Lung (tissue), 16 donors: ENCODE data around the gene PSMA7. TPM values are rescaled to one million over a fixed set of nuclear protein-coding genes. Genes with fewer than 3 reads are reported as not detected.

ENCODE experiments used
- ATAC-seq: fragments of 200-7000 bp; cut with Tn5 transposase; one replicate; pipeline ENCODE4 v1.9.1; 2020; ENCODE audit warnings: moderate number of reproducible peaks; ENCODE audit not compliant: insufficient read depth, low FRiP score
- DNase-seq, 3 donors: peaks; one replicate each; pipeline ENCODE4 v3.0.0-alpha.2; 2013 to 2017
- H3K27ac ChIP-seq, 2 donors: one replicate each; pipeline ENCODE4 v1.5.1; 2013; ENCODE audit warnings: mild to moderate bottlenecking in 2 of 2, moderate library complexity in 2 of 2, control low read depth in 1 of 2, inconsistent platforms in 1 of 2, low read depth in 1 of 2, low read length in 1 of 2
- H3K27me3 ChIP-seq, 3 donors: one replicate each; pipeline ENCODE4 v1.5.1; 2013; ENCODE audit warnings: low read length in 2 of 3; ENCODE audit not compliant: control insufficient read depth in 3 of 3, insufficient read depth in 3 of 3
- H3K36me3 ChIP-seq, 4 donors: one replicate each; pipeline ENCODE4 v1.5.1; 2013; ENCODE audit warnings: low read length in 4 of 4, mild to moderate bottlenecking in 1 of 4, moderate library complexity in 1 of 4; ENCODE audit not compliant: control insufficient read depth in 4 of 4, insufficient read depth in 4 of 4
- H3K4me1 ChIP-seq, 5 donors: one replicate each; pipeline ENCODE4 v1.5.1; 2013; ENCODE audit warnings: low read length in 5 of 5, mild to moderate bottlenecking in 2 of 5, moderate library complexity in 1 of 5; ENCODE audit not compliant: control insufficient read depth in 5 of 5, insufficient read depth in 5 of 5
- H3K4me3 ChIP-seq: one replicate; pipeline ENCODE4 v1.5.1; 2013; ENCODE audit warnings: mild to moderate bottlenecking, control low read depth, moderate library complexity
- H3K9ac ChIP-seq, 2 donors: one replicate each; pipeline ENCODE4 v1.5.1; 2013; ENCODE audit warnings: low read length in 2 of 2, control low read depth in 1 of 2; ENCODE audit not compliant: insufficient read depth in 1 of 2
- H3K9me3 ChIP-seq, 4 donors: one replicate each; pipeline ENCODE4 v1.5.1; 2013; ENCODE audit warnings: low read length in 3 of 4, mild to moderate bottlenecking in 1 of 4, moderate library complexity in 1 of 4; ENCODE audit not compliant: control insufficient read depth in 4 of 4, insufficient read depth in 3 of 4
- WGBS, 2 donors: extraction: QIAGEN DNeasy Blood & Tissue Kit; methylation state at CpG; one replicate each; pipeline ENCODE4 v1.1.7; 2013; 5-methylcytosine and 5-hydroxymethylcytosine counted together
- long read RNA-seq, 5 donors: transcript quantifications; one replicate each; lab custom pipeline, GENCODE V29; 2026
- polyA plus RNA-seq, 2 donors: library from polyadenylated mRNA; stranded (reverse); fragments of 200-250 nt; gene quantifications; one replicate each; pipeline ENCODE4 v1.2.1, GENCODE V29; 2013
- total RNA-seq, 2 donors: library from RNA; depleted of rRNA in 1 of 2; stranded (reverse); fragments of >200 nt in 1 of 2; gene quantifications; one replicate each; pipeline ENCODE4 v1.2.1, GENCODE V29; 2014 to 2021
- TF ChIP-seq, protein P1 (sequence below): IDR thresholded peaks from 2 replicates; pipeline ENCODE4 v1.5.1; 2012; ENCODE audit warnings: mild to moderate bottlenecking; ENCODE audit errors: control extremely low read depth, extremely low read depth
- donor health status: control.
- donor health status: control.
- donor health status: Bipolar disorder and iron deficiency.
- donor health status: healthy.
- donor health status: DM: yes; HTN: yes; CAD: no.

Gene PSMA7
- total RNA-seq (100 to 1,000 TPM; 100 to 289 TPM), polyA plus RNA-seq (100 to 1,000 TPM; 226 to 478 TPM)
- long read RNA-seq, donor 1, transcript PSMA7-203 (7 exons, 996 nt), result major isoform, 152 of 220 reads
- long read RNA-seq, donor 1, transcript PSMA7-206 (4 exons, 548 nt), result minor isoform, 15 of 220 reads
- long read RNA-seq, donor 1, partial matches to known transcripts, result 49 of 220 reads
- long read RNA-seq, donor 1, other reads (novel, unspliced or antisense), result 0 of 220 reads
- long read RNA-seq, donor 2, transcript PSMA7-203 (7 exons, 996 nt), result major isoform, 85 of 124 reads
- long read RNA-seq, donor 2, transcript PSMA7-206 (4 exons, 548 nt), result minor isoform, 8 of 124 reads
- long read RNA-seq, donor 2, partial matches to known transcripts, result 27 of 124 reads
- long read RNA-seq, donor 2, other reads (novel, unspliced or antisense), result 0 of 124 reads
- long read RNA-seq, donor 3, transcript PSMA7-203 (7 exons, 996 nt), result major isoform, 88 of 110 reads
- long read RNA-seq, donor 3, transcript PSMA7-206 (4 exons, 548 nt), result minor isoform, 5 of 110 reads
- long read RNA-seq, donor 3, partial matches to known transcripts, result 14 of 110 reads
- long read RNA-seq, donor 3, other reads (novel, unspliced or antisense), result 0 of 110 reads
- long read RNA-seq, donor 4, transcript PSMA7-203 (7 exons, 996 nt), result major isoform, 86 of 125 reads
- long read RNA-seq, donor 4, transcript PSMA7-206 (4 exons, 548 nt), result minor isoform, 9 of 125 reads
- long read RNA-seq, donor 4, partial matches to known transcripts, result 26 of 125 reads
- long read RNA-seq, donor 4, other reads (novel, unspliced or antisense), result 0 of 125 reads
- long read RNA-seq, donor 5, transcript PSMA7-203 (7 exons, 996 nt), result major isoform, 204 of 265 reads
- long read RNA-seq, donor 5, transcript PSMA7-206 (4 exons, 548 nt), result minor isoform, 11 of 265 reads
- long read RNA-seq, donor 5, partial matches to known transcripts, result 47 of 265 reads
- long read RNA-seq, donor 5, other reads (novel, unspliced or antisense), result 0 of 265 reads

GRCh38 chr20:62143081-62143956 lies at the start of gene PSMA7, which contains the start of gene SS18L1:
TSS of gene PSMA7 (minus strand) at chr20:62143394. CDS start at chr20:62143303, 91 bp downstream.
TSS of gene SS18L1 (plus strand) at chr20:62143769. CDS start at chr20:62143821, 52 bp downstream.
- H3K9me3 ChIP-seq, result no peaks in the 10 kb centered on the region
- peak within 1 kb of the TSS; percentile 98 for H3K4me3 ChIP-seq
- 1% methylated on average over 94 to 148 of the region's 148 CpGs for WGBS, 2 donors

GRCh38 chr20:62192635-62193034 lies 49.4 kb upstream of the PSMA7 start:
- ATAC-seq, result no peak
- Histone ChIP-seq H3K9me3 (no peaks in the 10 kb centered on the region), H3K4me3 (no peak overlapping the region), H3K27ac (no peak overlapping the region), H3K4me1 (no peaks in the 10 kb centered on the region), H3K36me3 (peaks cover 7 to 20% (median 9%) of the 10 kb centered on the region in 4 donors), H3K9ac (no peak overlapping the region), H3K27me3 (no peaks in the 10 kb centered on the region)
- TF ChIP-seq, protein P1, sequence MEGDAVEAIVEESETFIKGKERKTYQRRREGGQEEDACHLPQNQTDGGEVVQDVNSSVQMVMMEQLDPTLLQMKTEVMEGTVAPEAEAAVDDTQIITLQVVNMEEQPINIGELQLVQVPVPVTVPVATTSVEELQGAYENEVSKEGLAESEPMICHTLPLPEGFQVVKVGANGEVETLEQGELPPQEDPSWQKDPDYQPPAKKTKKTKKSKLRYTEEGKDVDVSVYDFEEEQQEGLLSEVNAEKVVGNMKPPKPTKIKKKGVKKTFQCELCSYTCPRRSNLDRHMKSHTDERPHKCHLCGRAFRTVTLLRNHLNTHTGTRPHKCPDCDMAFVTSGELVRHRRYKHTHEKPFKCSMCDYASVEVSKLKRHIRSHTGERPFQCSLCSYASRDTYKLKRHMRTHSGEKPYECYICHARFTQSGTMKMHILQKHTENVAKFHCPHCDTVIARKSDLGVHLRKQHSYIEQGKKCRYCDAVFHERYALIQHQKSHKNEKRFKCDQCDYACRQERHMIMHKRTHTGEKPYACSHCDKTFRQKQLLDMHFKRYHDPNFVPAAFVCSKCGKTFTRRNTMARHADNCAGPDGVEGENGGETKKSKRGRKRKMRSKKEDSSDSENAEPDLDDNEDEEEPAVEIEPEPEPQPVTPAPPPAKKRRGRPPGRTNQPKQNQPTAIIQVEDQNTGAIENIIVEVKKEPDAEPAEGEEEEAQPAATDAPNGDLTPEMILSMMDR, result no peak
- no peak for DNase-seq
- WGBS, 2 donors, result 90 to 97% methylated on average over 10 of the region's 10 CpGs

More at GRCh38 chr20:62143081-62143956, at the start of gene PSMA7, which contains the start of gene SS18L1:
- peaks cover 4 to 30% (median 16%) of the 10 kb centered on the region in 5 donors for H3K4me1 ChIP-seq
- peak; percentile 92 for ATAC-seq
- H3K9ac ChIP-seq, result peak within 1 kb of the TSS; percentile 59 to 75
- H3K36me3 ChIP-seq, result peaks cover 19 to 25% (median 23%) of the 10 kb centered on the region in 4 donors
- H3K27ac ChIP-seq, result peak within 1 kb of the TSS; percentile 97 to 98
- no peaks in the 10 kb centered on the region for H3K27me3 ChIP-seq
- TF ChIP-seq, protein P1, result no peak
- DNase-seq, result peak; percentile 84 to 95 (median 85)

- ATAC-seq, result no peak
- Histone ChIP-seq H3K27ac (no peak overlapping the region), H3K36me3 (peaks cover 7 to 17% (median 9%) of the 10 kb centered on the region in 4 donors), H3K4me1 (no peaks in the 10 kb centered on the region), H3K27me3 (no peaks in the 10 kb centered on the region), H3K4me3 (no peak overlapping the region), H3K9me3 (no peaks in the 10 kb centered on the region), H3K9ac (no peak overlapping the region)
- DNase-seq, result no peak
- TF ChIP-seq, protein P1, result no peak
- 92 to 93% methylated on average over 14 of the region's 14 CpGs for WGBS, 2 donors
Measured at GRCh38 chr20:62191781-62192559, 48.8 kb upstream of the PSMA7 start.
